Hepatocyte (in vitro differentiated cells): ENCODE measurements around the gene CASP4. TPM values are rescaled to one million over a fixed set of nuclear protein-coding genes. Genes with fewer than 3 reads are reported as not detected.

Experiments
- DNase-seq: peaks from one replicate; pipeline ENCODE4 v3.0.0-alpha.2; 2016; ENCODE audit warnings: low spot score
- H2AFZ ChIP-seq: fragments of 200-600 bp; sonication (generic); 2 replicates; pipeline ENCODE4 v1.6.0; 2016; ENCODE audit warnings: antibody characterized with exemption, mild to moderate bottlenecking
- H3K27ac ChIP-seq: fragments of 200-600 bp; sonication (generic); 2 replicates; pipeline ENCODE4 v1.5.1; 2016; ENCODE audit warnings: mild to moderate bottlenecking
- H3K27me3 ChIP-seq: fragments of 200-600 bp; sonication (generic); 2 replicates; pipeline ENCODE4 v1.6.1; 2016
- H3K36me3 ChIP-seq: fragments of 200-600 bp; sonication (generic); replicated peaks from 2 replicates; pipeline ENCODE4 v1.5.1; 2016; ENCODE audit warnings: low read depth; ENCODE audit not compliant: insufficient read depth
- H3K4me1 ChIP-seq: fragments of 200-600 bp; sonication (generic); 2 replicates; pipeline ENCODE4 v1.5.1; 2016; ENCODE audit warnings: mild to moderate bottlenecking, moderate library complexity; ENCODE audit not compliant: insufficient read depth
- H3K4me2 ChIP-seq: fragments of 200-600 bp; sonication (generic); 2 replicates; pipeline ENCODE4 v1.6.0; 2016
- H3K4me3 ChIP-seq: fragments of 200-600 bp; sonication (generic); 2 replicates; pipeline ENCODE4 v1.5.1; 2016; ENCODE audit warnings: mild to moderate bottlenecking
- H3K79me2 ChIP-seq: fragments of 200-600 bp; sonication (generic); 2 replicates; pipeline ENCODE4 v1.6.0; 2017; ENCODE audit warnings: mild to moderate bottlenecking
- H3K9me2 ChIP-seq: fragments of 200-600 bp; sonication (generic); replicated peaks from 2 replicates; pipeline ENCODE4 v1.6.0; 2017; ENCODE audit warnings: mild to moderate bottlenecking; ENCODE audit not compliant: insufficient read depth
- H3K9me3 ChIP-seq: fragments of 200-600 bp; sonication (generic); 2 replicates; pipeline ENCODE4 v1.5.1; 2016; ENCODE audit warnings: low read depth, mild to moderate bottlenecking
- H4K20me1 ChIP-seq: fragments of 200-600 bp; sonication (generic); 2 replicates; pipeline ENCODE4 v1.6.0; 2016; ENCODE audit warnings: mild to moderate bottlenecking; ENCODE audit not compliant: insufficient read depth, poor library complexity, severe bottlenecking
- EZH2 ChIP-seq: fragments of 200-600 bp; sonication (generic); IDR thresholded peaks from 2 replicates; pipeline ENCODE4 v1.6.1; 2016; ENCODE audit warnings: antibody characterized with exemption, mild to moderate bottlenecking, borderline replicate concordance
- EZH2phosphoT487 ChIP-seq: fragments of 200-600 bp; sonication (generic); IDR thresholded peaks from one replicate; pipeline ENCODE4 v1.6.1; 2018; ENCODE audit warnings: antibody characterized with exemption, mild to moderate bottlenecking, low read depth, moderate library complexity; ENCODE audit not compliant: unreplicated experiment, severe bottlenecking
- WGBS: methylation state at CpG from one replicate; pipeline ENCODE4 v1.1.6; 2016; ENCODE audit warnings: low lambda C conversion rate; ENCODE audit errors: missing lambda C conversion rate; 5-methylcytosine and 5-hydroxymethylcytosine counted together
- polyA plus RNA-seq: library from polyadenylated mRNA; unstranded; fragments of >200 nt; fragmentation: Nextera tagmentation; extraction: Ambion mirVana; gene quantifications from 2 replicates; pipeline ENCODE4 v1.2.1, GENCODE V29; 2016
- total RNA-seq: library from RNA; depleted of rRNA; stranded (reverse); fragments of >200 nt; gene quantifications from 2 replicates; pipeline ENCODE4 v1.2.3, GENCODE V29; 2014
- TF ChIP-seq, protein P1 (sequence below): fragments of 200-600 bp; sonication (generic); IDR thresholded peaks from 2 replicates; pipeline ENCODE4 v1.5.1; 2016; ENCODE audit warnings: antibody characterized with exemption, mild to moderate bottlenecking; ENCODE audit not compliant: poor library complexity

The CASP4 gene
- total RNA-seq (50.9 and 56.1 TPM in 2 replicates), polyA plus RNA-seq (15.8 and 18.8 TPM in 2 replicates)

DNA sequence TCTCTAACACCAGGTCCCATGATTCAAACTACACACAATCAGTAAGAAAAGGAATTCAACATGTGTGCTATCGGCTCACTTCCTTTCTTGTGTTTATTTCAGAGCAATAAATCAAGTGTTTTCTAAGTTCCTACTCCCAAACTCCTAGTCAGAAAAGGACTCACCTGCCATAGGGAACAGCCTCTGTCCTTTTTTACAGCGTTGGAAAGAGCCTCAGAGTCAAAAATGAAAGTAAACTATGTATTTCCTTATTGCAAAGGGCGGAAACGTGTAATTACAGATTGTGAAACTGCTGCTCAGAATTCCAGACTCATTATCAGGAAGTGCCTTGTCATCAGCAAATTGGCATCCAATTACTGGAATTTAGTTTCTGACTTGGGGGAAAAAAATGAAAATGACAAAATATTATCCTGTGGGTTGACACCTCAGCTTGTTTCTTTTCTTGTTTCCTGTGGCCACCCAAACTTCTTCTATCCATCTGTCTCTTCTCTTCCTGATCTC is at the start of gene CASP4:
Gene CASP4, minus strand, starts transcription at position 220 of the 501 bp plus-strand sequence. Its CDS starts 49 bp downstream, at position 171.
- Histone ChIP-seq H3K27ac (peak within 1 kb of the TSS; percentile 88), H3K36me3 (no peaks in the 10 kb centered on the region), H3K9me2 (no peaks in the 10 kb centered on the region), H3K27me3 (no peaks in the 10 kb centered on the region), H2AFZ (peak within 1 kb of the TSS; percentile 49), H3K4me2 (peak within 1 kb of the TSS; percentile 68), H4K20me1 (no peaks in the 10 kb centered on the region), H3K4me3 (peak within 1 kb of the TSS; percentile 27), H3K9me3 (no peaks in the 10 kb centered on the region), H3K79me2 (peaks cover 6% of the 10 kb centered on the region), H3K4me1 (peaks cover 5% of the 10 kb centered on the region)
- no peak for TF ChIP-seq EZH2
- TF ChIP-seq, protein P1, sequence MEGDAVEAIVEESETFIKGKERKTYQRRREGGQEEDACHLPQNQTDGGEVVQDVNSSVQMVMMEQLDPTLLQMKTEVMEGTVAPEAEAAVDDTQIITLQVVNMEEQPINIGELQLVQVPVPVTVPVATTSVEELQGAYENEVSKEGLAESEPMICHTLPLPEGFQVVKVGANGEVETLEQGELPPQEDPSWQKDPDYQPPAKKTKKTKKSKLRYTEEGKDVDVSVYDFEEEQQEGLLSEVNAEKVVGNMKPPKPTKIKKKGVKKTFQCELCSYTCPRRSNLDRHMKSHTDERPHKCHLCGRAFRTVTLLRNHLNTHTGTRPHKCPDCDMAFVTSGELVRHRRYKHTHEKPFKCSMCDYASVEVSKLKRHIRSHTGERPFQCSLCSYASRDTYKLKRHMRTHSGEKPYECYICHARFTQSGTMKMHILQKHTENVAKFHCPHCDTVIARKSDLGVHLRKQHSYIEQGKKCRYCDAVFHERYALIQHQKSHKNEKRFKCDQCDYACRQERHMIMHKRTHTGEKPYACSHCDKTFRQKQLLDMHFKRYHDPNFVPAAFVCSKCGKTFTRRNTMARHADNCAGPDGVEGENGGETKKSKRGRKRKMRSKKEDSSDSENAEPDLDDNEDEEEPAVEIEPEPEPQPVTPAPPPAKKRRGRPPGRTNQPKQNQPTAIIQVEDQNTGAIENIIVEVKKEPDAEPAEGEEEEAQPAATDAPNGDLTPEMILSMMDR, result no peak
- TF ChIP-seq EZH2phosphoT487, result no peak
- peak; percentile 67 for DNase-seq
- 19% methylated on average over 4 of the region's 4 CpGs for WGBS

DNA sequence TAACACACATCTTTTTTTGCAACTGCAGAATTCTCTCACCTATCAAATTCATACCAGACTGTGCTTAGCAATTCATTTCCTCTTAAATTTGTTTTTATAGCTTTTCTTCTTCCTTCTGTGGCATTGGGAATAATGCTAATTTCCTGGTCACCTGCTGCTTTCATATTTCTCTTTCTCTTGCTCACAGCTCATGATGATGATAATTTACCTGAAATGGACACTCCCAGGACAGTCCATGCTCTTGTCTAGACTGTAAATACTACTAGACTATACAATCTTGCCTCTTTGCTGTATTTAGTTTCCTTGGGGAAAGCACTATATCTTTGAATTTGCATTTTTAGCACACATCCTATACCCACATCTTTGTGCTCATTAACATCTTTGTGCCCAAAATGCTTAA is 39.1 kb upstream of the CASP4 start:
- Histone ChIP-seq H3K4me2 (no peak overlapping the region), H3K79me2 (no peaks in the 10 kb centered on the region), H3K36me3 (no peaks in the 10 kb centered on the region), H3K4me1 (no peaks in the 10 kb centered on the region), H2AFZ (no peak overlapping the region), H3K9me2 (no peaks in the 10 kb centered on the region), H3K4me3 (no peak overlapping the region), H4K20me1 (no peaks in the 10 kb centered on the region), H3K9me3 (no peaks in the 10 kb centered on the region), H3K27ac (no peak overlapping the region), H3K27me3 (no peaks in the 10 kb centered on the region)
- no peak for DNase-seq
- TF ChIP-seq EZH2 (no peak), EZH2phosphoT487 (no peak)
- TF ChIP-seq, protein P1, result no peak

GRCh38 chr11:105005451-105005845 is 37.1 kb upstream of the CASP4 start:
- TF ChIP-seq, protein P1, result no peak
- TF ChIP-seq EZH2, result no peak
- no peak for TF ChIP-seq EZH2phosphoT487
- WGBS, result 85% methylated on average over 3 of the region's 3 CpGs
- no peak overlapping the region for H2AFZ ChIP-seq

DNA sequence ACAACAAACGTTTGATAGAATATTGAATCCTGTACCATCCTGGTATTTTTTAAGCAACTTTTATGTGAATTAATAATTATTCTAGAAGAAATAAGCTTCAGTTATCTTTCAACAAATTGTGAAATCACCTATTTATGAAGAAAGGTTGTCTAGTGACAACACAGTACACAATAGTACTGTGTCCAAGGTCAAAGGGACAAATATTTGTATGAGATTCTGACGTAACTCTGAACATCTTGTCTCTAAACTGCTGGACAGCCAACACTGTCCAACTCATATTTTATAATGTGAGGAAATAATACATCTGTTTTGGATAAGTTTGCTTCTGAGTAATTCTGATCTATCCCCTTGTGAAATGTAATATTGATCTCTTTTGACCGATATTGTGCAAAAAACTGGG is 35.6 kb upstream of the CASP4 start:
- TF ChIP-seq EZH2phosphoT487, result no peak
- TF ChIP-seq, protein P1, result no peak
- no peak for TF ChIP-seq EZH2
- 69% methylated on average over 3 of the region's 3 CpGs for WGBS
- DNase-seq, result no peak
- no peaks in the 10 kb centered on the region for H3K9me3 ChIP-seq
- no peak overlapping the region for H3K4me3 ChIP-seq
- H3K27ac ChIP-seq, result no peak overlapping the region
- H3K4me2 ChIP-seq, result no peak overlapping the region
- H3K9me2 ChIP-seq, result no peaks in the 10 kb centered on the region
- H4K20me1 ChIP-seq, result no peaks in the 10 kb centered on the region
- H3K79me2 ChIP-seq, result no peaks in the 10 kb centered on the region
- H3K27me3 ChIP-seq, result no peaks in the 10 kb centered on the region
- H3K4me1 ChIP-seq, result no peaks in the 10 kb centered on the region
- no peak overlapping the region for H2AFZ ChIP-seq
- H3K36me3 ChIP-seq, result no peaks in the 10 kb centered on the region

More at GRCh38 chr11:105005451-105005845, 37.1 kb upstream of the CASP4 start:
- no peak for DNase-seq
- no peaks in the 10 kb centered on the region for H3K4me1 ChIP-seq
- no peaks in the 10 kb centered on the region for H3K9me2 ChIP-seq
- H3K4me2 ChIP-seq, result no peak overlapping the region
- no peaks in the 10 kb centered on the region for H3K9me3 ChIP-seq
- H3K27me3 ChIP-seq, result no peaks in the 10 kb centered on the region
- H3K79me2 ChIP-seq, result no peaks in the 10 kb centered on the region
- H3K36me3 ChIP-seq, result no peaks in the 10 kb centered on the region
- no peak overlapping the region for H3K27ac ChIP-seq
- H4K20me1 ChIP-seq, result no peaks in the 10 kb centered on the region
- H3K4me3 ChIP-seq, result no peak overlapping the region
